Sigmoid colon (tissue), 3 donors: ENCODE data around the gene ELMO1.

Experiments
- CTCF ChIP-seq, 4 experiments: fragments of 450-650 bp in 3 of 4; fragments of 200-600 bp in 1 of 4; IDR thresholded peaks; one replicate each; pipeline ENCODE4 v1.5.1; 2016 to 2019; ENCODE audit warnings: antibody characterized with exemption in 4 of 4, mild to moderate bottlenecking in 3 of 4, moderate library complexity in 2 of 4
- POLR2A ChIP-seq, 2 donors: fragments of 450-650 bp; IDR thresholded peaks; one replicate each; pipeline ENCODE4 v1.6.1; 2016; ENCODE audit warnings: antibody characterized with exemption in 2 of 2, mild to moderate bottlenecking in 2 of 2, moderate library complexity in 2 of 2

- no peak for TF ChIP-seq CTCF (IDR thresholded peaks at IDR 0.05)
- no peak for TF ChIP-seq POLR2A (IDR thresholded peaks at IDR 0.05)
These were observed 454.1 kb downstream of the ELMO1 start for GRCh38 chr7:36994456-36995112.
